GM21825 (cell line): ENCODE results near the gene STK10.
"Not testable (repeated sequence)": the region's sequence is repeated elsewhere in the genome, so short reads cannot be mapped to it uniquely, and the experiment has no call there.

Source experiments
- ATAC-seq: cut with Tn5 transposase; IDR thresholded peaks from one replicate; pipeline ENCODE4 v1.9.1; 2021; ENCODE audit warnings: mild to moderate bottlenecking, moderate library complexity; ENCODE audit not compliant: unreplicated experiment

Gene STK10

GRCh38 chr5:172188033-172188892 is at the start of gene STK10:
Gene STK10, minus strand, starts transcription at chr5:172188224. Its CDS starts 182 bp downstream, at chr5:172188042.
- ATAC-seq, result peak; percentile 66

- no peak for ATAC-seq
Observed at GRCh38 chr5:172235827-172236736, 48.1 kb upstream of the STK10 start.

- peak; percentile 67 for ATAC-seq
Observed at GRCh38 chr5:172235132-172235780, 47.2 kb upstream of the STK10 start.

GRCh38 chr5:172234031-172234430 is 46.0 kb upstream of the STK10 start:
- ATAC-seq, result no peak

GRCh38 chr5:172229904-172230303 is 41.9 kb upstream of the STK10 start:
- ATAC-seq, result no peak

GRCh38 chr5:172224996-172225395 is 37.0 kb upstream of the STK10 start:
- ATAC-seq, result no peak

GRCh38 chr5:172223901-172224873 is 36.2 kb upstream of the STK10 start:
- ATAC-seq, result peak; percentile 81

GRCh38 chr5:172219296-172219695 is 31.3 kb upstream of the STK10 start:
- ATAC-seq, result no peak

GRCh38 chr5:172216345-172216744 is 28.3 kb upstream of the STK10 start:
- no peak for ATAC-seq

GRCh38 chr5:172213126-172213525 is 25.1 kb upstream of the STK10 start:
- no peak for ATAC-seq

GRCh38 chr5:172211676-172212075 is 23.7 kb upstream of the STK10 start:
- ATAC-seq, result no peak

GRCh38 chr5:172209714-172210113 is 21.7 kb upstream of the STK10 start:
- ATAC-seq, result no peak

GRCh38 chr5:172207511-172207910 is 19.5 kb upstream of the STK10 start:
- ATAC-seq, result no peak

GRCh38 chr5:172205984-172206383 is 18.0 kb upstream of the STK10 start:
- ATAC-seq, result not testable (repeated sequence)

GRCh38 chr5:172200476-172200875 is 12.5 kb upstream of the STK10 start:
- no peak for ATAC-seq

GRCh38 chr5:172199446-172199845 is 11.4 kb upstream of the STK10 start:
- ATAC-seq, result no peak

GRCh38 chr5:172197775-172198174 is 9.8 kb upstream of the STK10 start:
- not testable (repeated sequence) for ATAC-seq

- no peak for ATAC-seq
Observed at GRCh38 chr5:172194985-172195774, 7.2 kb upstream of the STK10 start.

GRCh38 chr5:172193872-172194271 is 5.8 kb upstream of the STK10 start, which contains the start of gene EFCAB9:
Gene EFCAB9, plus strand, starts transcription at chr5:172194172. Its CDS starts 1 bp downstream, at chr5:172194173.
- ATAC-seq, result no peak
